ENCODE data around the gene ZNF74. TPM values are rescaled to one million over a fixed set of nuclear protein-coding genes. Genes with fewer than 3 reads are reported as not detected.
"Not testable (repeated sequence)": the region's sequence is repeated elsewhere in the genome, so short reads cannot be mapped to it uniquely, and the experiment has no call there.

The ZNF74 gene
- total and polyA plus RNA-seq, 10 donors, result 3.4 to 11.7 (median 6.6) TPM

- Histone ChIP-seq H3K27ac (no peak overlapping the region), H3K27me3 (replicated peaks in 1 of 7) (no peaks in the 10 kb centered on the region), H3K4me1 (peaks cover 0 to 1% (median 0%) of the 10 kb centered on the region in 6 donors), H3K36me3 (peaks cover 0 to 4% (median 0%) of the 10 kb centered on the region in 6 donors), H3K9me3 (no peaks in the 10 kb centered on the region), H3K4me3 (no peak overlapping the region)
- no peak for TF ChIP-seq POLR2A (IDR thresholded peaks at IDR 0.05)
- TF ChIP-seq CTCF (IDR thresholded peaks at IDR 0.05 in 8 of 11, conservative IDR thresholded peaks at IDR 0.05 in 3 of 11), result no peak
- TF ChIP-seq POLR2AphosphoS5 (IDR thresholded peaks at IDR 0.05), result no peak
- 69 to 84% (median 79%) methylated on average over 10 of the region's 10 CpGs for WGBS, 5 donors
- intact Hi-C loops (cut with DNase I; ENCODE audit: low total_unique reads), result no loop called here
- DNase-seq, result peak; percentile 10
These were observed 18.7 kb downstream of the ZNF74 start for GRCh38 chr22:20412474-20413216.

- 86 to 96% (median 94%) methylated on average over 9 of the region's 9 CpGs for WGBS, 5 donors
- no peaks in the 10 kb centered on the region for H3K9me3 ChIP-seq
- no peak overlapping the region for H3K4me3 ChIP-seq
- peaks cover 3 to 9% (median 5%) of the 10 kb centered on the region in 6 donors for H3K4me1 ChIP-seq
- no peaks in the 10 kb centered on the region for H3K36me3 ChIP-seq
- H3K27me3 ChIP-seq (replicated peaks in 1 of 7), result no peaks in the 10 kb centered on the region
- DNase-seq, result peak; percentile 23
- H3K27ac ChIP-seq, result no peak overlapping the region
- intact Hi-C loops (cut with DNase I; ENCODE audit: low total_unique reads), result no loop called here
- TF ChIP-seq POLR2AphosphoS5 (IDR thresholded peaks at IDR 0.05), result no peak
- TF ChIP-seq CTCF (IDR thresholded peaks at IDR 0.05 in 8 of 11, conservative IDR thresholded peaks at IDR 0.05 in 3 of 11), result no peak
- no peak for TF ChIP-seq POLR2A (IDR thresholded peaks at IDR 0.05)
These were observed 19.5 kb downstream of the ZNF74 start for GRCh38 chr22:20413217-20414058.

- WGBS, 5 donors, result 75 to 94% (median 92%) methylated on average over 5 of the region's 5 CpGs
- Histone ChIP-seq H3K27ac (no peak overlapping the region), H3K36me3 (no peaks in the 10 kb centered on the region), H3K4me1 (peaks cover 3 to 12% (median 7%) of the 10 kb centered on the region in 6 donors), H3K27me3 (replicated peaks in 1 of 7) (no peaks in the 10 kb centered on the region), H3K4me3 (no peak overlapping the region), H3K9me3 (no peaks in the 10 kb centered on the region)
- DNase-seq, result no peak
- TF ChIP-seq POLR2A (IDR thresholded peaks at IDR 0.05), result no peak
- TF ChIP-seq POLR2AphosphoS5 (IDR thresholded peaks at IDR 0.05), result no peak
- intact Hi-C loops (cut with DNase I; ENCODE audit: low total_unique reads), result no loop called here
These were observed 20.1 kb downstream of the ZNF74 start for GRCh38 chr22:20414059-20414440.

GRCh38 chr22:20414450-20414849, 20.5 kb downstream of the ZNF74 start:
- 61 to 91% (median 75%) methylated on average over 3 of the region's 3 CpGs for WGBS, 5 donors
- TF ChIP-seq POLR2AphosphoS5 (IDR thresholded peaks at IDR 0.05) (no peak), CTCF (IDR thresholded peaks at IDR 0.05 in 8 of 11, conservative IDR thresholded peaks at IDR 0.05 in 3 of 11) (no peak), POLR2A (IDR thresholded peaks at IDR 0.05) (no peak)
- no peaks in the 10 kb centered on the region for H3K36me3 ChIP-seq
- H3K4me1 ChIP-seq, result peaks cover 3 to 12% (median 7%) of the 10 kb centered on the region in 6 donors
- H3K27ac ChIP-seq, result no peak overlapping the region
- no peaks in the 10 kb centered on the region for H3K9me3 ChIP-seq
- DNase-seq, result peak; percentile 9
- no peak overlapping the region for H3K4me3 ChIP-seq
- intact Hi-C loops (cut with DNase I; ENCODE audit: low total_unique reads), result no loop called here
- H3K27me3 ChIP-seq (replicated peaks in 1 of 7), result no peaks in the 10 kb centered on the region

GRCh38 chr22:20415241-20415640, 21.3 kb downstream of the ZNF74 start:
- 86 to 95% (median 93%) methylated on average over 3 of the region's 3 CpGs for WGBS, 5 donors
- intact Hi-C loops (cut with DNase I; ENCODE audit: low total_unique reads), result loop anchor here (5.0 kb wide), 1 partner anchor 42 kb away; no protein-coding TSS in a partner anchor
- not testable (repeated sequence) for H3K36me3 ChIP-seq; H3K9me3 ChIP-seq; DNase-seq; H3K4me3 ChIP-seq; H3K27ac ChIP-seq; H3K27me3 ChIP-seq (replicated peaks in 1 of 7)
- peaks cover 3 to 12% (median 7%) of the 10 kb centered on the region in 6 donors for H3K4me1 ChIP-seq

- H3K4me3 ChIP-seq; H3K9me3 ChIP-seq; H3K27ac ChIP-seq; DNase-seq; H3K27me3 ChIP-seq (replicated peaks in 1 of 7); H3K36me3 ChIP-seq: not testable (repeated sequence)
- WGBS, 5 donors, result 75 to 88% (median 79%) methylated on average over 3 of the region's 3 CpGs
- intact Hi-C loops (cut with DNase I; ENCODE audit: low total_unique reads), result loop anchor here (5.0 kb wide), 1 partner anchor 42 kb away; no protein-coding TSS in a partner anchor
- peaks cover 3 to 12% (median 7%) of the 10 kb centered on the region in 6 donors for H3K4me1 ChIP-seq
These were observed 21.7 kb downstream of the ZNF74 start for GRCh38 chr22:20415699-20416098.

Measured in spleen (tissue), 11 donors.